Body of pancreas (tissue), 4 donors: Measurements from ENCODE around the gene UBTF.

Source experiments
- CTCF ChIP-seq, 7 experiments: fragments of 450-650 bp in 4 of 7; fragments of 200-600 bp in 3 of 7; sonication (generic) in 3 of 7; IDR thresholded peaks; one replicate each; pipeline ENCODE4 v1.5.1; 2016 to 2019; ENCODE audit warnings: antibody characterized with exemption in 7 of 7
- POLR2A ChIP-seq, 3 donors: fragments of 450-650 bp; IDR thresholded peaks; one replicate each; pipeline ENCODE4 v1.6.1; 2016; ENCODE audit warnings: antibody characterized with exemption in 3 of 3, mild to moderate bottlenecking in 2 of 3

DNA sequence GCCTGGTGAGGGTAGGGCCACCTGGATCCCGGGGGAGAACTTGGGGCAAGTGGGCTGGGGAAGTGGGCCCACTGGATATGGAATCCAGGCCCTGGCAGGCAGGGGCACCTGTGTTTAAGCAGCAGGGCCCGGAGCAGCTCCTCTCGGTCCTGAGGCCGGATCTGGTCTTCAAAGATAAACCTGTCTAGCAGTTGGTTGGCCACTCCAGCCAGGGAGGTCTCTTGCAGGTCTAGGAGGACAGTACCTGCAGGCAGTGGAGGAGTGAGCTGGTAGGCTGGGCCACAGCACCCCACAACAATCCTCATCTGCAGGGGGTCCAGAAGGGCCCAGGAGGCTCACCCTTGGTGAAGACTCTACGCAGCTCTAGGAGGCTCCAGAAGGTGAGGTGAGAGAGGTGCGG lies 40.8 kb upstream of the UBTF start:
- no peak for TF ChIP-seq CTCF (IDR thresholded peaks at IDR 0.05)
- TF ChIP-seq POLR2A (IDR thresholded peaks at IDR 0.05): no peak
